GM21825 (cell line): ENCODE data around the gene KCND3.

ENCODE experiments used
- ATAC-seq: cut with Tn5 transposase; IDR thresholded peaks from one replicate; pipeline ENCODE4 v1.9.1; 2021; ENCODE audit warnings: mild to moderate bottlenecking, moderate library complexity; ENCODE audit not compliant: unreplicated experiment

KCND3 gene

GRCh38 chr1:111884772-111885443 lies 104.6 kb downstream of the KCND3 start:
- no peak for ATAC-seq

- no peak for ATAC-seq
Observed at GRCh38 chr1:111882986-111883560, 106.4 kb downstream of the KCND3 start.

GRCh38 chr1:111882559-111882958 lies 106.9 kb downstream of the KCND3 start:
- no peak for ATAC-seq

- no peak for ATAC-seq
Observed at GRCh38 chr1:111880881-111881837, 108.3 kb downstream of the KCND3 start.

- ATAC-seq = no peak
Observed at GRCh38 chr1:111879081-111879480, 110.4 kb downstream of the KCND3 start.

DNA sequence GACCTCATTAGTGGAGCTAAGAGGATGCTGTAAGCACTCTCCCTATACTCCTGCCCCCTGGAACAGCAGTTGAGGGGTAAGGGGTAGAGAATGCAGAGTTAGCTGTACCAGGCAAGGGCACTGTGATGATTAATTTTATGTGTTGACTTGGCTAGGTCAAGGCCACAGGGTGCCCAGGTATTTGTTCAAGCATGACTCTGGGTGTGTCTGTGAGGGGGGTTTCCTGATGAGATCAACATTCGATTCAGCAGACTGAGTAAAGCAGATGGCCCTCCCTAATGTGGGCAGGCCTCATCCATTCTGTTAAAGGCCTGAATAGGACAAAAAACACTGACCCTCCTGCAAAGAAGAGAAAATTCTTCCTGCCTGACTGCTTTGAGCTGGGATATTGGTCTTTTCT lies 110.8 kb downstream of the KCND3 start:
- ATAC-seq = no peak

DNA sequence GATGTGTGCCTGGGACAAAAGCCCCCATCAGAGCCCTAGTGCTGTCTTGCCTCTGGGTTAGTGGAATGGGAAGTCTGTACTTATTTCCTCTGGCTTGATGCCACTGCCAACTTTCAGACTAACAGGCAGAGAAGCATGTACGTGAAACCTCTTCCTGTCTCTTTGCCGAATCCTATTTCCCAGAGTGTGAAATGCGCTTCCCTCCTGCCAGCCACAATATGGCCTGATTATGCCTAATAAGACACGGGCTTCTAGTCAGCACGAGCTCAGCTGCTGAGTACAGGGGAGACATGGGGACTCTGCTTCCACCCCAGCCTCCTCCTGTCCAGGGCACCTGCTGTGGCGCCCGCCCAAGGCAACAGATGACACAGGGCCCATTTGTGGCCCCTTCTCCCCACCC lies 111.4 kb downstream of the KCND3 start:
- no peak for ATAC-seq

- no peak for ATAC-seq
Observed at GRCh38 chr1:111876631-111877030, 112.8 kb downstream of the KCND3 start.

GRCh38 chr1:111875640-111876039 lies 113.8 kb downstream of the KCND3 start:
- ATAC-seq = no peak

- no peak for ATAC-seq
Observed at GRCh38 chr1:111873460-111874030, 115.9 kb downstream of the KCND3 start.

- no peak for ATAC-seq
Observed at GRCh38 chr1:111870181-111870580, 119.3 kb downstream of the KCND3 start.

DNA sequence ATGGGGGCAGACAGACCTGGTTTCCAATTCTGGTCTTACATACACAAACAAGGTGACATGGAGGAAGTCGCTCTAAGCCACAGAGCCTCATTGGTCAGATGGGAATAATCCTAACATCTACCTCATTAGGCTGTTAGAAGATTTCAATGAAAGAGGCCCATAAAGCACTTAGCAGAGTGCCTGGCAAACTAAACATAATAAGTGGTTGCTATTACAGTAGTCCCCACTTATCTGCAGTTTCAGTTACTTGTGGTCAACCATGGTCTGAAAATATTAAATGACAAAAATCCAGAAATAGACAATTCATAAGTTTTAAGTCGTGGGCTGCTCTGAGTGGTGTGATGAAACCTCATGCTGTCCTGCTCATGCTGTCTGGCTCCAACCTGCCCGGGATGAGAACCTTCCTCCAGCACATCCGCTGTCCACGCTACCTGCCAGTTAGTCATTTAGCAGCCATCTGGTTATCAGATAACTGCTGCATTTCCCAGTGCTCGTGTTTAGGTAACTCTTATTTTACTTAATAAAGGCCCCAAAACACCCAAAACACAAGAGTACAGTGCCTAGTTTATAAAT lies 121.5 kb downstream of the KCND3 start:
- ATAC-seq = no peak

GRCh38 chr1:111864862-111865261 lies 124.6 kb downstream of the KCND3 start:
- no peak for ATAC-seq

- no peak for ATAC-seq
Observed at GRCh38 chr1:111863401-111863800, 126.1 kb downstream of the KCND3 start.

GRCh38 chr1:111862599-111862998 lies 126.9 kb downstream of the KCND3 start:
- no peak for ATAC-seq

GRCh38 chr1:111861523-111861922 lies 127.9 kb downstream of the KCND3 start:
- no peak for ATAC-seq

DNA sequence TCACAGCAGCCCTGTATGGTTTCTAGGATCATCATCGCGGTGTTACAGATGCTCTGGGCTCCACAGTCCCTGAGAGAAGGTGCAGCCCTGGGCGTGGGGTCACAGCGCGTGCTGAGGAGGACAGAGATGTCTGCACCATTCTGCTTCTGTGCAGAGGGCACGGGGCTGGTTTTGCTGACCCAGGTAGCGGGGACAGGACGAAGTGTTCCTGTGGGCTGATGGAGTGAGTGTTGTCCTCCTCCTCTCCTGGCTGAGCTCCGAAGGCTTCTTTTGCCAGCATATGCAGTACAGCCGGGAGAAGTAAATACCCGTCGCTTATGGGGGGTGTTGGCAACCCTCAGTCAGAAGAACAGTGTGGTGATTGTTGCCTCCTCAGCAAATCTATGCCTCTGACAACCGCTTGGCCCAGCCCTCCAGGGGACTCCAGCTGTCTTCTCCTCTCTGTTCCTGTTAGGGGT lies 132.2 kb downstream of the KCND3 start:
- ATAC-seq = no peak

GRCh38 chr1:111856411-111857185 lies 132.9 kb downstream of the KCND3 start:
- ATAC-seq = no peak

DNA sequence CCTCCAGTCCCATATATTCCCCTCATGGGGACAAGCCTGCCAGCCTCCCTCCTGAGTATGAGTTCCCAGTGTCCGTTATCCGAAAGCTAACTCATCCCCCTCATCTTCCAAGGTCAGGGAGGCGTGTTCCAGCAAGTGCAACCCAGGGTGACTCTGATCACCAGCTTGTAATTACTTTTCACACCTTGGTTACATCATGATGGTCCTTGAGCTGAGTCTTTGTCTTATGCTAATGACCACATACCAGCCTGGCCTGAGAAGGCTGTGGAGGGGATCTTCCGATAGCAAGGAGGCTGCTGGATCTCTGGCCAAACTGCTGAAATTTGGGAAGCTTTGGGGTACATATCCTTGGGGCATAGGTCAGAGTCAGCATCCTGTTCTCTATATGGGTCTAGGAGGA lies 134.2 kb downstream of the KCND3 start:
- no peak for ATAC-seq

GRCh38 chr1:111852261-111852721 lies 137.2 kb downstream of the KCND3 start:
- no peak for ATAC-seq
